GM13977 (cell line): ENCODE results near the gene ABCB9.

ENCODE experiments used
- DNase-seq: peaks from one replicate; pipeline ENCODE4 v3.0.0; 2012; ENCODE audit warnings: low spot score
- CTCF ChIP-seq: IDR thresholded peaks from 2 replicates; pipeline ENCODE4 v1.5.1; 2012; ENCODE audit warnings: mild to moderate bottlenecking, control low read depth; ENCODE audit not compliant: insufficient read depth; ENCODE audit errors: extremely low read depth, missing control alignments
- in situ Hi-C: fragments of 300-500 bp; cut with MboI; formaldehyde crosslinking; loops from one replicate; pipeline ENCODE4 v1.12.0; 2022; ENCODE audit warnings: low sequenced_read_pairs, low pct_unique_long_range_greater_than_20kb, mixed read lengths, inconsistent platforms; ENCODE audit not compliant: unreplicated experiment

ABCB9 gene

GRCh38 chr12:122955156-122955555, 11.1 kb downstream of the ABCB9 start:
- in situ Hi-C loops, result loop anchor here (25.0 kb wide), 1 partner anchor 318 kb away; no protein-coding TSS in a partner anchor
- TF ChIP-seq CTCF, result no peak
- DNase-seq, result no peak

DNA sequence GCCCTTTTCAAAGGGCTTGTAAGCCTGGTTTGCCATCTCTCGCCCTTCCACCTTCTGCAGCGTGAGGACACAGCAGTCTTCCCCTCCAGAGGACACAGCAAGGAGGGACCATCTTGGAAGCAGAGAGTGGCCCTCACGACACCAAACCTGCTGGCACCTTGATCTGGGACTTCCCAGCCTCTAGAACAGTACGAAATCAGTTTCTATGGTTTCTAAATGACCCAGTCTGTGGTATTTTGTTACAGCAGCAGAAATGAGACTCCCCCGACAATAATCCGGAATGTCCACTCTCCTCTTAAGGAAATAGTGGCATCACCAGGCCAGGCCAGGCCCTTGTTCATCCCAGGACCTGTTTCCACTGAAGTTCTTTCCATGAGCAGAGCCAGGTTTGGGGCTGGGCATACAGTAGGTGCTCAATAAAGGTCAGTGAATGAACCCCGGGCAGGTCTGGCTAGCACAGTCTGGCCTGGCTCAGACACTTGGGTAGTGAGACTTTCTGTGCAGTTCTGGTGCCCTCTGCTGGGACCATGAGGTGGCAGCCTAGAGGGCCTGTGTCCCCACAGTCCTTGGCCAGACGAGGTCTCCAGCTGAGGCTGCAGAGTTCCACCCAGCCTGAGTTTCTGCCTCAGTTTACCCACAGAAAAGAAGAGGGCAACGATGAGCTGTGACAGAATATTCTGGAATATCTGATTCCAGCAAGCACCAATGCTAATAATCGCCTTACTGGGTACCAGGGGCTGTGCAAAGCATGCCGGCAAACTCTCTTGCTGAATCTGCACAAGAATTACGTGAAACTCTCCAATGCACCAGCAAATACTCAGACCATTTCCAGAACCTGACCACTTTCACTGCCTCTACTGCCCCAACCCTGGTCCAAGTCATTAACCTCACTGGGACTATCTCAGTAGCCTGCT, 14.0 kb downstream of the ABCB9 start:
- in situ Hi-C loops, result loop anchor here (5.0 to 25.0 kb wide), 2 partner anchors 90 to 315 kb away; no protein-coding TSS in a partner anchor
- DNase-seq, result peak; percentile 91
- TF ChIP-seq CTCF, result peak; percentile 97

DNA sequence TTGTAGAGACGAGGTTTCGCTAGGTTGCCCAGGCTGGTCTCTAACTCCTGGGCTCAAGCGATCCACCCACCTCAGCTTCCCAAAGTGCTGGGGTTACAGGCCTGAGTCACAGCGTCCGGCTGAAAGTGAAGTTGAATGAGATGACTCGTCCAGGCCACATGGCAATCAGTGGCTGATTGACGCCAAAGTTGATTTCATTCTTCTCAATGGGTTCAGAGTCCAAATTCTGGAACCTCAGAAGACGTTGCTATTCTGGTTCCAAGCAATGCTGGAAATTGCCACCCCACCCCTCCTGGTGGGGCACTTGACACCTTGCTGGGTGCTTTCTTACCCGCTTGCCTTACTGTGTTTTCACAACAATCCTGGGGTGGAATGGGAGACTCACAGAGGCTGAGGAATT, 14.9 kb downstream of the ABCB9 start:
- no peak for DNase-seq
- in situ Hi-C loops, result loop anchor here (5.0 to 25.0 kb wide), 2 partner anchors 89 to 314 kb away; no protein-coding TSS in a partner anchor
- TF ChIP-seq CTCF, result no peak

DNA sequence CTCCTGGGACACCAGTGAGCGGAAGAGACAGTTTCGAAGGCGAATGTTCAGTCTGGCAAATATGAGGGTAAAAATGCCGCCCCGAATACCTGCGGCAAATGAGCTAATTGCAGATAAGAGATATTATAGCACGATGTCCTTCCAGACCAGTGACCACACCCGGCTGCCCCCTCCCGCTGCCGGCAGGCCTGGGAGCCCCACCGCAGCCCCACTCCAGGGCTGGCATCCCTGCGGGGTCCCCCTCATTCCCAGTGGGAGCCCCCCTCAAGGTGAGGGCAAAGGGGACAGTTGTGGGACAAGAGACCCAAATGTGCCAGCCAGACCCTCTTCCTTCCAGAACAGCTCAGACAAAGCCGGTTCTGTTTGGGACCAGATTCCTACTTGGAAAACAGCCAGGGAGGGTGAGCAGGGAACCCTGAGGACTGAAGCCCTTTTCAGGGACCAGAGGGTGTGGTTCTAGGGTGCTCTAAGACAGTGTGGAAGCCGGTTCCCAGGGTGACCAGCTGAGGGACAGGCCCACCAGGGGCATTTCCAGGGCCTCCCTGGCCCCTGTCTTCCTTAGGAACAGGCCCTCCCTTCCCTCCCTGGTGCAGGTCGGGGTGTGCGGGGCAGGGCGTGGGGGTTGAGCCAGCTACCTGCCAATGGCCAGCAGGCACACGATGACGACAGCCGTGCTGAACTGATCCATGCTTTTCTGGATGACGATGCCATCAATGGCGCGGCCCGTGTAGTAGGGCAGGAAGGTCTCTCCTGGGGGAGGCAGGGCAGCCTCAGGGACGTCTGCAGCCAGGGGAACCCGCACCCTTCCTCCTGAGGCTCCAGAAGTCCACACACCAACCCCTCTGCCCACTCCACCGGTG, 16.2 kb downstream of the ABCB9 start:
- TF ChIP-seq CTCF, result no peak
- no peak for DNase-seq
- in situ Hi-C loops, result loop anchor here (5.0 to 25.0 kb wide), 2 partner anchors 88 to 313 kb away; no protein-coding TSS in a partner anchor

DNA sequence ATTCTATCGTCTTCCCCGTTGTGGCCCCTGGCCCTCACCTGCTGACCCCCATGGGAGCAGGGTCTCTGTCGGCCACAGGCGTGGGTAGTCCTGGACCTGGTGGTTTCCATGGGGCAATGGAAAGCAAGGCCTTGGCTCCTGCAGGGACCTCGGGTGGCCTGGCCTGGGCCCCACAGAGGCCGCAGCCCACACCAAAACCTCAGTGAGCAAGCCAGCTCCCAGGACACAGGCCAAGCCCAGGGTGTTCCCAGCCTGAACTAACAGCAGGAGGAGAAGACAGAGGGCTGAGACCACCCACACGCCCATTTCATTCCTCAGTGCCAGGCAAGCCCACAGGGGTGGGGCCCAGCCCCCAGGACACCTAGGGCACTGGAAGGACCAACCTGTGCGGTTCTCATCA, 16.9 kb downstream of the ABCB9 start:
- TF ChIP-seq CTCF, result no peak
- in situ Hi-C loops, result no loop called here
- DNase-seq, result no peak

- no peak for DNase-seq
- TF ChIP-seq CTCF, result no peak
- in situ Hi-C loops, result no loop called here
These were observed 17.7 kb downstream of the ABCB9 start for GRCh38 chr12:122948605-122949004.
